Stimulated activated CD4-positive, alpha-beta T cell treated with anti-CD3 and anti-CD28 coated beads, Interleukin-12 subunit alpha, Interleukin-12 subunit beta, amount 100 ng/mL, for 48 hours (primary cell): ENCODE results near the gene MXI1.
A peak's percentile ranks its signal among the peaks of the same experiment; 100 is the strongest.

Source experiments
- DNase-seq, 3 donors: peaks; one replicate each; pipeline ENCODE4 v3.0.0-alpha.2; 2020; ENCODE audit warnings: low read depth in 2 of 3, low spot score in 1 of 3

The MXI1 gene

GRCh38 chr10:110215286-110216170 lies 8.1 kb downstream of the MXI1 start:
- no peak for DNase-seq

GRCh38 chr10:110216240-110216639 lies 8.8 kb downstream of the MXI1 start:
- no peak for DNase-seq

- no peak for DNase-seq
Measured at GRCh38 chr10:110216942-110217661, 9.7 kb downstream of the MXI1 start.

GRCh38 chr10:110217662-110218008 lies 10.2 kb downstream of the MXI1 start:
- DNase-seq, result no peak

GRCh38 chr10:110218632-110219031 lies 11.2 kb downstream of the MXI1 start:
- no peak for DNase-seq

- DNase-seq, result no peak
Measured at GRCh38 chr10:110219884-110220283, 12.5 kb downstream of the MXI1 start.

GRCh38 chr10:110220398-110220797 lies 13.0 kb downstream of the MXI1 start:
- no peak for DNase-seq

GRCh38 chr10:110221044-110221720 lies 13.8 kb downstream of the MXI1 start:
- DNase-seq, result no peak

- DNase-seq, result peak in 2 of 3 donors; percentile 67 to 73
Measured at GRCh38 chr10:110221721-110222261, 14.4 kb downstream of the MXI1 start.

GRCh38 chr10:110222641-110223297 lies 15.4 kb downstream of the MXI1 start:
- DNase-seq, result no peak

- DNase-seq, result no peak
Measured at GRCh38 chr10:110223298-110223925, 16.0 kb downstream of the MXI1 start.

GRCh38 chr10:110224992-110225391 lies 17.6 kb downstream of the MXI1 start:
- no peak for DNase-seq

- no peak for DNase-seq
Measured at GRCh38 chr10:110225441-110225755, 18.0 kb downstream of the MXI1 start.

- DNase-seq, result peak in 2 of 3 donors; percentile 76 to 83
Measured at GRCh38 chr10:110225756-110226542, 18.5 kb downstream of the MXI1 start.

GRCh38 chr10:110226543-110226925 lies 19.1 kb downstream of the MXI1 start:
- DNase-seq, result peak; percentile 82 to 84 (median 83)

- DNase-seq, result no peak
Measured at GRCh38 chr10:110226926-110227641, 19.7 kb downstream of the MXI1 start.

- no peak for DNase-seq
Measured at GRCh38 chr10:110228066-110228465, 20.7 kb downstream of the MXI1 start.

GRCh38 chr10:110229155-110229554 lies 21.8 kb downstream of the MXI1 start:
- DNase-seq, result no peak

- no peak for DNase-seq
Measured at GRCh38 chr10:110233846-110234245, 26.4 kb downstream of the MXI1 start.
